Muscle layer of colon (tissue), 2 donors: Measurements from ENCODE around the gene DYNC1I1.

ENCODE experiments used
- H3K27ac ChIP-seq: one replicate; pipeline ENCODE4 v1.7.0; 2013; ENCODE audit warnings: low read depth, mild to moderate bottlenecking, low read length, moderate library complexity
- H3K27me3 ChIP-seq, 2 donors: one replicate each; pipeline ENCODE4 v1.7.0; 2013; ENCODE audit warnings: low read length in 2 of 2, mild to moderate bottlenecking in 2 of 2; ENCODE audit not compliant: insufficient read depth in 2 of 2, control insufficient read depth in 1 of 2
- H3K36me3 ChIP-seq: one replicate; pipeline ENCODE4 v1.7.0; 2013; ENCODE audit warnings: mild to moderate bottlenecking, low read length; ENCODE audit not compliant: insufficient read depth
- H3K4me1 ChIP-seq: one replicate; pipeline ENCODE4 v1.7.0; 2013; ENCODE audit warnings: mild to moderate bottlenecking, low read length; ENCODE audit not compliant: insufficient read depth
- H3K4me3 ChIP-seq, 2 donors: one replicate each; pipeline ENCODE4 v1.7.0; 2013; ENCODE audit warnings: low read length in 2 of 2, low read depth in 1 of 2, mild to moderate bottlenecking in 1 of 2, moderate library complexity in 1 of 2
- H3K9ac ChIP-seq: one replicate; pipeline ENCODE4 v1.7.0; 2013; ENCODE audit warnings: low read length
- H3K9me3 ChIP-seq: one replicate; pipeline ENCODE4 v1.7.0; 2013; ENCODE audit warnings: mild to moderate bottlenecking, low read length
- donor health status: abdominal sarcoma.
- donor health status: Adenocarcinoma of cecum.

The DYNC1I1 gene

GRCh38 chr7:95766086-95766485 lies 6.3 kb upstream of the DYNC1I1 start:
- H3K4me3 ChIP-seq: no peak overlapping the region
- H3K4me1 ChIP-seq: no peaks in the 10 kb centered on the region
- H3K9me3 ChIP-seq: no peaks in the 10 kb centered on the region
- H3K9ac ChIP-seq: no peak overlapping the region
- no peak overlapping the region for H3K27ac ChIP-seq
- H3K36me3 ChIP-seq: no peaks in the 10 kb centered on the region
- H3K27me3 ChIP-seq: no peaks in the 10 kb centered on the region

- no peaks in the 10 kb centered on the region for H3K36me3 ChIP-seq
- no peak overlapping the region for H3K9ac ChIP-seq
- no peak overlapping the region for H3K4me3 ChIP-seq
- H3K4me1 ChIP-seq: no peaks in the 10 kb centered on the region
- no peaks in the 10 kb centered on the region for H3K9me3 ChIP-seq
- H3K27me3 ChIP-seq: no peaks in the 10 kb centered on the region
- no peak overlapping the region for H3K27ac ChIP-seq
These were observed 5.7 kb upstream of the DYNC1I1 start for GRCh38 chr7:95766657-95767056.

- H3K4me3 ChIP-seq: peak overlapping the region; percentile 64 to 88
- peaks cover 22% of the 10 kb centered on the region for H3K4me1 ChIP-seq
- H3K27ac ChIP-seq: peak overlapping the region; percentile 75
- H3K9ac ChIP-seq: peak overlapping the region; percentile 47
- H3K36me3 ChIP-seq: no peaks in the 10 kb centered on the region
- no peaks in the 10 kb centered on the region for H3K9me3 ChIP-seq
- H3K27me3 ChIP-seq: no peaks in the 10 kb centered on the region
These were observed 622 bp downstream of the DYNC1I1 start for GRCh38 chr7:95772771-95773581.

GRCh38 chr7:95776561-95777185 lies 4.3 kb downstream of the DYNC1I1 start:
- Histone ChIP-seq H3K4me3 (no peak overlapping the region), H3K27me3 (no peaks in the 10 kb centered on the region), H3K27ac (no peak overlapping the region), H3K9me3 (no peaks in the 10 kb centered on the region), H3K4me1 (peaks cover 22% of the 10 kb centered on the region), H3K36me3 (no peaks in the 10 kb centered on the region), H3K9ac (no peak overlapping the region)

GRCh38 chr7:95777269-95777668 lies 4.9 kb downstream of the DYNC1I1 start:
- Histone ChIP-seq H3K27ac (no peak overlapping the region), H3K4me3 (peak overlapping the region in 1 of 2 donors; percentile 2), H3K9ac (no peak overlapping the region), H3K36me3 (no peaks in the 10 kb centered on the region), H3K4me1 (peaks cover 22% of the 10 kb centered on the region), H3K9me3 (no peaks in the 10 kb centered on the region), H3K27me3 (no peaks in the 10 kb centered on the region)

GRCh38 chr7:95780665-95781064 lies 8.3 kb downstream of the DYNC1I1 start:
- H3K27ac ChIP-seq: no peak overlapping the region
- no peaks in the 10 kb centered on the region for H3K27me3 ChIP-seq
- no peak overlapping the region for H3K9ac ChIP-seq
- peaks cover 15% of the 10 kb centered on the region for H3K4me1 ChIP-seq
- H3K4me3 ChIP-seq: no peak overlapping the region
- H3K9me3 ChIP-seq: no peaks in the 10 kb centered on the region
- no peaks in the 10 kb centered on the region for H3K36me3 ChIP-seq

- Histone ChIP-seq H3K27ac (no peak overlapping the region), H3K9me3 (no peaks in the 10 kb centered on the region), H3K36me3 (no peaks in the 10 kb centered on the region), H3K4me1 (peaks cover 6% of the 10 kb centered on the region), H3K9ac (no peak overlapping the region), H3K4me3 (no peak overlapping the region), H3K27me3 (no peaks in the 10 kb centered on the region)
These were observed 9.7 kb downstream of the DYNC1I1 start for GRCh38 chr7:95781961-95782586.

GRCh38 chr7:95784796-95785195 lies 12.4 kb downstream of the DYNC1I1 start:
- Histone ChIP-seq H3K27ac (no peak overlapping the region), H3K9me3 (no peaks in the 10 kb centered on the region), H3K9ac (no peak overlapping the region), H3K4me1 (no peaks in the 10 kb centered on the region), H3K27me3 (no peaks in the 10 kb centered on the region), H3K36me3 (no peaks in the 10 kb centered on the region), H3K4me3 (no peak overlapping the region)

- H3K27me3 ChIP-seq: no peaks in the 10 kb centered on the region
- H3K4me3 ChIP-seq: no peak overlapping the region
These were observed 15.9 kb downstream of the DYNC1I1 start for GRCh38 chr7:95788258-95788657.

GRCh38 chr7:95788884-95789283 lies 16.5 kb downstream of the DYNC1I1 start:
- H3K27ac ChIP-seq: no peak overlapping the region
- no peaks in the 10 kb centered on the region for H3K27me3 ChIP-seq
- H3K9me3 ChIP-seq: no peaks in the 10 kb centered on the region
- H3K9ac ChIP-seq: no peak overlapping the region
- no peaks in the 10 kb centered on the region for H3K4me1 ChIP-seq
- no peak overlapping the region for H3K4me3 ChIP-seq
- no peaks in the 10 kb centered on the region for H3K36me3 ChIP-seq

More at GRCh38 chr7:95788258-95788657, 15.9 kb downstream of the DYNC1I1 start:
- no peaks in the 10 kb centered on the region for H3K36me3 ChIP-seq
- no peak overlapping the region for H3K27ac ChIP-seq
- H3K9me3 ChIP-seq: no peaks in the 10 kb centered on the region
- H3K9ac ChIP-seq: no peak overlapping the region
- no peaks in the 10 kb centered on the region for H3K4me1 ChIP-seq

GRCh38 chr7:95793658-95794057 lies 21.3 kb downstream of the DYNC1I1 start:
- Histone ChIP-seq H3K27ac (no peak overlapping the region), H3K9me3 (no peaks in the 10 kb centered on the region), H3K27me3 (no peaks in the 10 kb centered on the region), H3K4me1 (no peaks in the 10 kb centered on the region), H3K9ac (no peak overlapping the region), H3K36me3 (no peaks in the 10 kb centered on the region), H3K4me3 (no peak overlapping the region)
